HG03558 (cell line): ENCODE measurements around the gene DEGS1.
"Not testable (repeated sequence)": the region's sequence is repeated elsewhere in the genome, so short reads cannot be mapped to it uniquely, and the experiment has no call there.

Source experiments
- ATAC-seq: cut with Tn5 transposase; IDR thresholded peaks from one replicate; pipeline ENCODE4 v1.9.1; 2021; ENCODE audit warnings: moderate number of reproducible peaks; ENCODE audit not compliant: unreplicated experiment; ENCODE audit errors: extremely low read depth

Gene DEGS1

GRCh38 chr1:224178894-224179293 lies 4.1 kb upstream of the DEGS1 start:
- no peak for ATAC-seq

GRCh38 chr1:224180783-224181452 lies 2.1 kb upstream of the DEGS1 start:
- ATAC-seq: no peak

GRCh38 chr1:224181453-224181810 lies 1.6 kb upstream of the DEGS1 start:
- no peak for ATAC-seq

GRCh38 chr1:224182057-224182865 lies 779 bp upstream of the DEGS1 start:
- ATAC-seq: peak; percentile 31

GRCh38 chr1:224183591-224184312 lies 712 bp downstream of the DEGS1 start:
- peak; percentile 25 for ATAC-seq

GRCh38 chr1:224185208-224185607 lies 2.2 kb downstream of the DEGS1 start:
- ATAC-seq: no peak

- no peak for ATAC-seq
These were observed 5.2 kb downstream of the DEGS1 start for GRCh38 chr1:224188286-224188685.

GRCh38 chr1:224189561-224189960 lies 6.5 kb downstream of the DEGS1 start:
- ATAC-seq: no peak

GRCh38 chr1:224192082-224192788 lies 9.2 kb downstream of the DEGS1 start:
- ATAC-seq: no peak

- no peak for ATAC-seq
These were observed 10.4 kb downstream of the DEGS1 start for GRCh38 chr1:224193319-224193966.

GRCh38 chr1:224196813-224197600 lies 14.0 kb downstream of the DEGS1 start:
- ATAC-seq: no peak

- no peak for ATAC-seq
These were observed 15.5 kb downstream of the DEGS1 start for GRCh38 chr1:224198572-224198971.

GRCh38 chr1:224199679-224200078 lies 16.6 kb downstream of the DEGS1 start:
- no peak for ATAC-seq

GRCh38 chr1:224201383-224201782 lies 18.3 kb downstream of the DEGS1 start:
- ATAC-seq: no peak

GRCh38 chr1:224201853-224202252 lies 18.8 kb downstream of the DEGS1 start:
- no peak for ATAC-seq

- ATAC-seq: peak; percentile 37
These were observed 20.4 kb downstream of the DEGS1 start for GRCh38 chr1:224203243-224204016.

- no peak for ATAC-seq
These were observed 22.4 kb downstream of the DEGS1 start for GRCh38 chr1:224205438-224205840.

- not testable (repeated sequence) for ATAC-seq
These were observed 23.0 kb downstream of the DEGS1 start for GRCh38 chr1:224205931-224206538.
